B cell (primary cell): Measurements from ENCODE around the gene CHMP6.

Experiments used
- EZH2 ChIP-seq: IDR thresholded peaks from 2 replicates; pipeline ENCODE4 v1.6.1; 2012; ENCODE audit warnings: borderline replicate concordance, low read depth, mild to moderate bottlenecking, moderate library complexity, low read length; ENCODE audit not compliant: insufficient read depth, poor library complexity, severe bottlenecking
- TF ChIP-seq, protein P1 (sequence below): fragments of 200-600 bp; IDR thresholded peaks from one replicate; pipeline ENCODE4 v1.8.0; 2022; ENCODE audit warnings: antibody characterized with exemption, mild to moderate bottlenecking

DNA sequence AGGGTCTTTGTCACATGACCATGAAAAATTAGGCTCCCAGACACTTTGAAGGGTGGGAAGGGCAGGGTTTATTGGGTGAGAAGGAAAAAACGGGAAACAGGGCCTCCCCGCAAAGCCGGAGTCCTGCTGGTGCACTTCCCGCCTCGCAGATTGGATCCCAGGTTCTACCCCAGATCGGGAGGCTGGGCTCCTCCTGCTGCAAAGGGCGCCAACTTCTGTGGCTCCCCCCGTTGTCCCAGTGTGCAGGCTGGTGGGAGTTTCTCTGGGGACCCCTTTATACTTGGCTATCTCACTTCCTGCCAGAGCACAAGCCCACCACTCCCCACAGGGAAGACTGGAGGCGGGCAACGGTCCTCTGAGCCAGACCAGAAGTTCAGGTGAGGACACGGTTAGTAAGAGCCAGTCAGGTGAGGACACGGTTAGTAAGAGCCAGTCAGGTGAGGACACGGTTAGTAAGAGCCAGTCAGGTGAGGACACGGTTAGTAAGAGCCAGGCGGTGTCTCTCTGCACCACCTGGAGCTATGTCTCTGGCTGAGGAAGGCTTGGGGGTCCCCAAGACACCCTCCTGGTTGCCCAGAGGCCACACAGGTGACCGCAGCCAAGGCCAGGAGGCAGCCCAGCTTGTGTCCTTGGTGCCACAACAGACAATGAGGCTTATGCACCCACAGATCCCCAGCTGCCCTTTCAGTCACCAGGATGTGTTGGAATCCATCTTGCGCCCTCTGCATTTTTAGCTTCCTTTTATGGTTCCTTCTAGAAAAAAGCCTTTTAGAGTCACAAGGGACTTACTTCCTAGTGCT is 48.1 kb upstream of the CHMP6 start:
- TF ChIP-seq, protein P1, sequence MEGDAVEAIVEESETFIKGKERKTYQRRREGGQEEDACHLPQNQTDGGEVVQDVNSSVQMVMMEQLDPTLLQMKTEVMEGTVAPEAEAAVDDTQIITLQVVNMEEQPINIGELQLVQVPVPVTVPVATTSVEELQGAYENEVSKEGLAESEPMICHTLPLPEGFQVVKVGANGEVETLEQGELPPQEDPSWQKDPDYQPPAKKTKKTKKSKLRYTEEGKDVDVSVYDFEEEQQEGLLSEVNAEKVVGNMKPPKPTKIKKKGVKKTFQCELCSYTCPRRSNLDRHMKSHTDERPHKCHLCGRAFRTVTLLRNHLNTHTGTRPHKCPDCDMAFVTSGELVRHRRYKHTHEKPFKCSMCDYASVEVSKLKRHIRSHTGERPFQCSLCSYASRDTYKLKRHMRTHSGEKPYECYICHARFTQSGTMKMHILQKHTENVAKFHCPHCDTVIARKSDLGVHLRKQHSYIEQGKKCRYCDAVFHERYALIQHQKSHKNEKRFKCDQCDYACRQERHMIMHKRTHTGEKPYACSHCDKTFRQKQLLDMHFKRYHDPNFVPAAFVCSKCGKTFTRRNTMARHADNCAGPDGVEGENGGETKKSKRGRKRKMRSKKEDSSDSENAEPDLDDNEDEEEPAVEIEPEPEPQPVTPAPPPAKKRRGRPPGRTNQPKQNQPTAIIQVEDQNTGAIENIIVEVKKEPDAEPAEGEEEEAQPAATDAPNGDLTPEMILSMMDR: no peak
- TF ChIP-seq EZH2: no peak
